HEK293T (cell line): Measurements from ENCODE around the gene NPC1L1.

ENCODE experiments used
- BHLHE40 ChIP-seq: fragments of 450-650 bp; IDR thresholded peaks from 2 replicates; pipeline ENCODE4 v1.6.1; 2016; ENCODE audit warnings: mild to moderate bottlenecking, moderate library complexity, borderline replicate concordance
- ELF4 ChIP-seq: fragments of 450-650 bp; IDR thresholded peaks from 2 replicates; pipeline ENCODE4 v1.6.1; 2017; ENCODE audit warnings: antibody characterized with exemption
- FOXK2 ChIP-seq: fragments of 450-650 bp; IDR thresholded peaks from 2 replicates; pipeline ENCODE4 v1.6.1; 2016; ENCODE audit warnings: mild to moderate bottlenecking
- FOXM1 ChIP-seq: fragments of 450-650 bp; IDR thresholded peaks from 2 replicates; pipeline ENCODE4 v1.6.1; 2017; ENCODE audit warnings: mild to moderate bottlenecking, borderline replicate concordance
- ZNF384 ChIP-seq: fragments of 450-650 bp; IDR thresholded peaks from 2 replicates; pipeline ENCODE4 v1.6.1; 2016

- no peak for TF ChIP-seq BHLHE40
- no peak for TF ChIP-seq FOXK2
- no peak for TF ChIP-seq FOXM1
- TF ChIP-seq ELF4, result no peak
- TF ChIP-seq ZNF384, result no peak
Measured at GRCh38 chr7:44534087-44534486, 7.0 kb downstream of the NPC1L1 start.
